Stimulated activated CD8-positive, alpha-beta memory T cell treated with anti-CD3 and anti-CD28 coated beads, Interleukin-7, amount 100 ng/mL, for 48 hours (primary cell): ENCODE results near the gene ZNF831.
A peak's percentile ranks its signal among the peaks of the same experiment; 100 is the strongest.

Experiments
- DNase-seq, 2 donors: peaks; one replicate each; pipeline ENCODE4 v3.0.0-alpha.2; 2020; ENCODE audit warnings: low read depth in 1 of 2; ENCODE audit errors: extremely low read depth in 1 of 2

The ZNF831 gene

GRCh38 chr20:59163631-59164530 lies at the start of gene ZNF831:
Gene ZNF831 (plus strand): TSS chr20:59163821. CDS start chr20:59191020, 27,199 bp downstream.
- no peak for DNase-seq

DNA sequence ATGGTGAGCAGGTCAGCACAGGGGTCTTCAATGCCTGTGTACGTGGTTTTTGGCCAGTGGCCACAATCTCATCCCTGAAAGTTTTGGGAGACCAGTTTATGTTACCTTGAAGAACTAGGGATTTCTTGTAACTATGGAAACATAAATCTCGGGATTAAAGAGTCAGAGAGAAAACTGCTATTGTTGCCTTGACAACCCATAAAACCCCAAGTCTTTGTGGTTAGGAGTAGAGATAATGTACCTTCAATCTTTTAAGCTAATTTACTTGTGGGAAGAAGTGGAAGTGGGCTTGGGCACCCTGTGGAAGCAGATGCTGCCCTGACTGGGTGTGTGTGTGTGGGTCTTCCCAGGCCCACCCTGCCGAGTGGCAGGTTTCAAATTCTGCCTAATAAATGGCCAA lies 46.1 kb upstream of the ZNF831 start:
- no peak for DNase-seq

DNA sequence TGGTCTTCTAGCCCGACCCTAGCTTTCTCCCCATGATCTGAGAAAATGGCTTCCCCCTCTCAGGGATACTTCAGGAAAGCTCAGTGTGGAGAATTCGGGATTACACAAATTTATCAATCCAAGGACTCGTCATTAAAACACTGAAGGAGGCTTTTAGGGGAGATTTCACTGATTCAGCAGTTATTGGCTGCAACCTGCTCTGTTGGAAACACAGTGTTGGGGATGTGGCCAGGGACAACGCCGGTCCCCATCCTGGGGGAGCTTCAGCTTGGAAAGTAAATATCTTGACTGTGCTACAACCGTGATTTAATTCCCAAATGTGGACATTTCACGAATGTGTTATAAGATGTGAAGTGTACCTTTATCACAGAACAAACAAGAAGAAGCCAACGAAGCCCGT lies 44.8 kb upstream of the ZNF831 start:
- no peak for DNase-seq

DNA sequence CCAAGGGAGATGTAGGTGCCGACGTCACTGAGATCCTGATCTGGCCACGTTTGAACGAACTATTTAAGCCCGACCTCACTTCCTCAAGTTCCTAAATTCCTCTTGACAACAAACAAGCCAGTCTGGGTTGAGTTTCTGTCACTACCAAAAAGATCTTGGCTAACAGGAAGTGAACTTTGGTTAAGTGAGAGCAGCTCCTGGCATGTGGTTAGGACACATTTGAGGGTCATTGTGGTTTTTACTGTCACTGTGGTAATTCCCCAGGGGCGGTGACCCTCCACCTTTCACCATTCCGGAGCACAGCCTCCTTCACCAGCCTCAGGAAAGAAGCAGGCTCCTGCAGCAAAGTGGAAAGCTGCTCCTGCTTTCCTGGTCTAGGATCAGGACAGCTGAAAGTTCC lies 43.1 kb upstream of the ZNF831 start:
- DNase-seq: peak in 1 of 2 donors; percentile 21

DNA sequence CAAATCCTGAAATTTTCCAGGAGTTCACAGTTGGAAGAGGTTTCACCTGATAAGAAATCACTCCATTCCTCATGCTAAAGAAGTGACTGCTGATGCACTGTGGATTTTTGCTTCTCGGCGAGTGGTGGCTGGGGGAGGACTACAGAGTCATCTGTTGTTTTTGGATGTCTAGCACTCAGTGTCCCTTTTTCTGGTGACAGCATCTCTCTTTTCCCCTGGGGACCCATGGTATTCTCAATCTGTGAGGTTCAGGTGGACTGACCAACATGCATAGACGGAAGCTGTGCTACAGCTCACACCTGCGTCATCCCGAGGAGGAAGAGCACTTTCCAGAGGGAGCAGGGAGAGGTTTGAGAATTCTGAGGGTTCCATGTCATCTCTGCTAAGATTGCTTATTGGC lies 42.7 kb upstream of the ZNF831 start:
- no peak for DNase-seq

GRCh38 chr20:59121714-59122565 lies 41.7 kb upstream of the ZNF831 start:
- DNase-seq: no peak

DNA sequence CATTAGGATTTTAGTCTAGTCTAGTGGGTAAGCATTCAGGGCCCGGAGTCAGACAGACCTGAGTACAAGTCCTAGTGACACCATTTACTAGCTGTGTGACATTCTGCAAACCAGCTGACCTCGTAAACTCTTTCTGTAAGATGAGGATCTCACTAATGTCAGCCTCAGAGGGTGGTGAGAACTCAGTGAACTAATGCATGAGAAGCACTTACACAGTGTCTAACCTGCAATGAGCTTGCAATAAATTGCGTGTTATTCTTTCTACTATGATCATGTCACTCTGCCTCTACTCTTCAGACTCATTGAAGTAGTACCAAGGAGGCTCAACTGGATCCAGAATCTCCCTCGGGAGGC lies 41.1 kb upstream of the ZNF831 start:
- no peak for DNase-seq

DNA sequence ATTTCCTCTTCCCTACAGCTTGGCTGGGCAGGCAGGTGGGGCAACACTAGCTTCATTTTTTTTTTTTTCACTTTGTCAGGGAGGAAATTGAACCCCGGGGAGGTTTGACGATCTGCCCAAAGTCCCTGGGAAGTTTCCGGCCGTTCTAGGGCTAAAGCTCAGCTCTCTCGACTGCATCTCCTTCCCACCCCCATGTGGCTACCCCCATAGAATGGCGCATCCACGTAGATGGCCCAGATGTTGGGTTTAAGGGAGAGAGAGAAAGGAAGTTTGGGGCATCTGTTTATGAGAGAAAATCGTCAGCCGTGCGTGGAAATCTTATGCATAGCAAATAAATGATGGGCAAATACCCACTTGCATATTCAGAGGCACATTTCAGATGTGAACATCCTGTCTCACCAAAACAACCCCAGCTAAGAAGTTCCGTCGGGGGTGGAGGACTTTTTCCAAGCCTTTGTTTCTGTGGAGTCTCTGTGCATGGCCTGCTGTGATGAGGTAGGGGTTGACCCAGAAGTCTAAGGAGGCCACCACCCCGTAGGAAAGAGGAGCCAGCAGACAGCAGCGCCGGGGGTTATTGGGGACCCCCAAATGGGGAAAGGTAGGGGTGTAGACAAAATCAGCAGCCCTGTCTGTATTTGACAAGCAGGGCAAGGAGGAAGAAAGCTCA lies 40.5 kb upstream of the ZNF831 start:
- DNase-seq: no peak

- DNase-seq: no peak
These were observed 39.9 kb upstream of the ZNF831 start for GRCh38 chr20:59123678-59124255.

DNA sequence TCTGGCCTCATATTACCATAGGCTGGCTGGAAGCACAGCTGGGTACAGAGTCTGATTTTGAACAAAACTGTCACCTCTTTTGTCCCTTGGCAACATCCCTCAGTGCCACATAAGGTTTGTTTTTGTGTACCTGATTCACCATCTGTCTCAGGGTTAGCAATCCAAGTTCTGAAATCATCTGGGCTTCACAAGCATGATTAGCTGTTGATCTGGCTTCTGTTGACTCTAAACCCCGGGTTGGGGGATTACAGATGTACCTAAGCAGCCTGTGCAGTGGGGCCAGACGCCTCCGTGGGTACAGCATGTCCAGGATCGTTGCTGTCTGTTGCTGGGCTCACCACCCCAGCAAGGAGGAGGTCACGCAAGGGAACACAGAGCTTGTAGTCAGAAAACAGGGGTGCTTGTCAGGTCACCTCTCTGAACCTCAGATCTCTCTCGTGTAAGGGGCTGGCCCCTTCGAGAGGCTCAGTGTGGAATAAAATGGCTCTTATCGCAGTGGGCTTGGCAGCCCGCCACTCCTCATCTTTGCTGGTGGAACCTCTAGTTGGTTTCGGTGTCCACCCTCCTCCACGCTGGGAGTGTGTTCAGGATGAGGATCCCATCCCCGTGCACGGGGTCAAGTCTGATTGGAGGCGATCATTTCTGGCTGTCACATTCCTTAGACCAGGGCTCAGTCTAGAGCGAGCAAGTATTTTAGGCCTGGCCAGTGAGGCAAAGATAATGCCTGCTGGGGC lies 39.2 kb upstream of the ZNF831 start:
- no peak for DNase-seq

GRCh38 chr20:59125332-59125731 lies 38.3 kb upstream of the ZNF831 start:
- no peak for DNase-seq

DNA sequence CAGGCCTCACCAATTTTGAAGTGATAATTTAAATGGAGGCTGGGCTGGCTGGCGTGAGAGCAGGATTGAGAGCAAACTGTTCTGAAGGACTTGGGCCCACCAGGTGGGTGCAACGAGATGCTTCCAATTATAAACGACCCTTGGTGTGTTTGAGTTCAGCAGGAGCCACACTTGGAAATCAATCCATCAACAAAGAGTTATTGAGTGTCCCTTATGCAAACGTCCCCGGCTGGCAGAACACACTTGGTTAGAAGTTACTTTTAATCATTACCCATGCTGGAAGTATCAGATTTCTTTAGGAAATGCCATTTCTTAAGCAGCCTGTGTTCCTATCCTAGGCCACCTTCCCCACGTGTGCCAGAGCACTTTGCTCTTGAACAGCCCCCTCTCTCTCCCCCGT lies 37.8 kb upstream of the ZNF831 start:
- no peak for DNase-seq

DNA sequence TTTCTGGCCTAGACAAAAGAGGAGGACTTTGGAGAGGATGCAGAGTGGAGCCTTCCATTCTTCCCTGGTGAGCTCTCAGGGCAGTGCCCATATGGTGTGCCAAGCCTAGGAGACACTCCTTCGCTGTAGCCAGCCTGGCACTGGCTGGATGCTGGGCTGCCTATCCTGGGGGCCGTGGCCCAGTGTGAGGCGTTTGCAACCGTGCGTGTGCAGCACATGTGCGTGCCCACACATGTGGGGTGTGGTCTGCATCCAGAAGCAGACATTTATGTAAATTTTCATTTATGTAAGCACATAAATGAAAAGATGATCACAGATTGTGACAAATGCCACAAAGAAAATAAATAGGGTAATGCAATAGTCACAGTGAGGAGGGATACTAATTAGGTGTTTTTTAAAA lies 35.8 kb upstream of the ZNF831 start:
- no peak for DNase-seq

DNA sequence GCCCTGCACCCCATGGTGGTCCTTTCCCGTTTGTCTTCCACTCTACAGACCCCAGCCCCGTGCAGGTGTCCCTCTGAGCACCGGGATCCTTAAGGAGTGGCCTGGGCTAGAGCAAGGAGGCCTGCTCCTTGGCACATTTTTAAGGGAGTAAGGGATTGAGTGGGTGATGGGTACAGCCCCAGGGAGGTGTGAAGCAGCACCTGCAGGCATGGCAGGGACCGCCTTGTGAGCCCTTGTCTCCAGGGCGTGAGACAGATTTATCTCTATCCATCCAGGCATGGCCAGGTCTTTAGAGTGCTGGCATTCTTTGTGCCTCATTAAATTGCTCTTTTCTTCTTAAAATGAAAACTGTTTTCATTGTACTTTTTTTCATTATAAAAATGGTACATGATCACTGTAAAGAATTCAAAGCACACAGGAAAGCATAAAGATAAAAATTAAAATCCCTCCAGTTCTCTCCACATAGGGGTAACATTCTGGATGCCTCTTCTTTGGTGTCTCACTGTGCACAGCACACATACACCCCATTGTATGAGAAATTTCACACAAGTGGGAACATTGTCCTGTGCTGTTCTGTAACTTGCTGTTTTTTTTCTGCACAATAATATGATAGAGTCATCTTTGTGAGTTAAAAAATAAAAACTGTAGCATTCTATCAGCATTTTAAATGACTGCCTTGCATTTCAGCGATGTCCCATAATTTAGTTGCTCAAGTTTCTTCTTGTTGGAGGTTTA lies 31.9 kb upstream of the ZNF831 start:
- DNase-seq: no peak

- DNase-seq: no peak
These were observed 29.4 kb upstream of the ZNF831 start for GRCh38 chr20:59134182-59134581.

- no peak for DNase-seq
These were observed 28.5 kb upstream of the ZNF831 start for GRCh38 chr20:59135093-59135492.

GRCh38 chr20:59136027-59136426 lies 27.6 kb upstream of the ZNF831 start:
- no peak for DNase-seq

GRCh38 chr20:59137532-59137931 lies 26.1 kb upstream of the ZNF831 start:
- no peak for DNase-seq

DNA sequence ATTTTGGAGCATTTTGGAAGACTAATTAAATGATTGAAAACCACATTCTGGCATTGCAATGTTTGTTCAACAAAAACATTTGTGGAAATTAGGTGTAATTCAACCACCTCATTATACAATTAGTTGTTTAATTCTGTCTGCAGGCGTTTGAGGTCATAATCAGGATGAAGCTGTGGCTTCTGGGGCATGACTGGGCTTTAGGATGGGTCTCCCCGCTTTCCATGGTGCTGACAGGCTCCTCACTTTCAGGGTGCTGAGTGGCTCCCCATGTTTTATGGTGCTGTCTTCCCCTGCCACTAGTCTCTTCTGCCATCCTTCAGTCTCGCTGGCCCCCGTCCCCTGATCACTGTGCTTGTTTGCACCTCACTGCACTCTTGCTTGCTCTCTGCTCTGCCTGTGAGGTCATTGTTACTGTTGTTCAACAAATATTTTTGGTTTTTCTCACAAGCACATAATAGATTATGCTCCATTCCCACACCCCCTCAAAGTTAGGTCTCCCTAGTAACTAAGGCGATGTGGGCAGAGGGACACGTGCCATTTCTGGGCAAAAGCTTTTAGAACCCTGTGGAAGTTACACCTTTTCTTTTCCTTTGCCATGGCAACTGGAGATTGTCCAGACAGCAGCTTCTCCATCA lies 25.4 kb upstream of the ZNF831 start:
- DNase-seq: no peak
